NCI-H345 treated with DMSO at 0.1 percent for 48 hours (cell line): ENCODE results near the gene STOX2.

ENCODE experiments used
- DNase-seq: peaks from one replicate; lab custom pipeline; 2025; ENCODE audit not compliant: unreplicated experiment; lab: John Stamatoyannopoulos, UW

The STOX2 gene

GRCh38 chr4:183986291-183986970 is 81.3 kb downstream of the STOX2 start:
- DNase-seq, result no peak

DNA sequence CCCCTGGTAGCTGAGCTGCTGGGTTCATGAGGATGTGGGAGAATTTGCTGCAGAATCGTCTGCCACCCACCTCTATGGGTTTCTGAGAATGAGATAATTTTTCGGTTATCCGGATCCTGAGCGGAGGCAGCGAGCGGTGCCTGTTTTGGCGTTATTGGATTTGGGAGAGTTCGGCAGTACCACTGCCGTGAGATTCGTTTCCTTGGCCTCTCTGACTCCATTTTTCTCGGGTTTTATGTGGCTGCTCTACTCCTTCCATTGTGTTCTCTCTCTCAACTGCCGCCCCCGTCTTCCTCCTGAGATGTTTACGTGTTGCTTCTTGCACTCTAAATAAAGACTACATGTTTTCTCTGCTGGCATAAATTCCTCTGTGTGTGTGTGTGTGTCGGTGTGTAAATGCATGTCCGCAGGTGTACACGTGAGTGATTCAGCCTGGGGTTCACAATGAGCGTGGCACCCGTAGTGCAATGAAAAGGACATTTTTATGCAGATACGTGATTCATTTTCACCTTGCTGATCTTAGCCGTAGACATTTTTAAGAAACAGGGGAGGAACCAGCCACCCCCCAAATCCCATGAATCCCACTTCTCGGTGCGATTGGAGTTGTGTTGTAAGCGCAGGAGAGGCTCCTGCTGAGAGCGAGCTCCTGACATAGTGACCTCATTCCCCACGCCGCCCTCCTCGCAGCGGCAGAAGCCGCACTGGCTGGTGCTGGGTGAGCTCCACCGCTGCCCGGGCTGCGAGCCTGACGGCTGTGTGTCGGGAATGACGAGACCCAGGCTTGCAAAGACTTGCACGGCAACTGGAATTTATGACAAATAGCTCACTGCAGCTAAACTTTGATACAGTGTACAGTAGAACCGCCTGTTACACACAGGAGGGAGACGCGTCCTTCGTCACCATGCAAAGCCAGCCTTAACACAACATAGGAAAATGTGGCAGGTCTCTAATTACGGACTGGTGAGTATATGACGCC is 82.2 kb downstream of the STOX2 start:
- no peak for DNase-seq

- DNase-seq, result no peak
Observed at GRCh38 chr4:183987987-183988392, 82.9 kb downstream of the STOX2 start.

- DNase-seq, result no peak
Observed at GRCh38 chr4:183988874-183989273, 83.8 kb downstream of the STOX2 start.

GRCh38 chr4:183989461-183989860 is 84.4 kb downstream of the STOX2 start:
- no peak for DNase-seq

GRCh38 chr4:183989931-183990330 is 84.8 kb downstream of the STOX2 start:
- DNase-seq, result no peak

GRCh38 chr4:183993676-183994075 is 88.6 kb downstream of the STOX2 start:
- no peak for DNase-seq

GRCh38 chr4:183995570-183995969 is 90.5 kb downstream of the STOX2 start:
- no peak for DNase-seq

DNA sequence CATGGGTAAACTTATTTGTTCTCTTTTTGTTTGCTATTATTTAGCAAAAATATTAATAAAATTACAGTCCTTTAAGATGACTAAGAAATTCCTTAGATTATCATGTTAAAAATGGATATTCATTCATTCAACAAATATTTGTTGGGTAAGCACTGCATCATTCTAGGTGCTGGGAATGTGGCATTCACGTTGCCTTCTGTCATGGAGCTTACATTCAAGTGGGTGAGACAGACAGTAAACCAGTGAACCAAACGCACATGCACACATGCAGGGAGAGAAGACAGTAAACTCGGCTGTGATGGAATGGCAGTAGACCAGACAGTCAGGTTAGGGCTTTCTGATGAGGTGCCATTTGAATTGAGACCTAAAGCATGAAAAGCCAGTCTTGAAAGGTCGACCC is 91.8 kb downstream of the STOX2 start:
- no peak for DNase-seq

- no peak for DNase-seq
Observed at GRCh38 chr4:183999435-183999834, 94.3 kb downstream of the STOX2 start.

DNA sequence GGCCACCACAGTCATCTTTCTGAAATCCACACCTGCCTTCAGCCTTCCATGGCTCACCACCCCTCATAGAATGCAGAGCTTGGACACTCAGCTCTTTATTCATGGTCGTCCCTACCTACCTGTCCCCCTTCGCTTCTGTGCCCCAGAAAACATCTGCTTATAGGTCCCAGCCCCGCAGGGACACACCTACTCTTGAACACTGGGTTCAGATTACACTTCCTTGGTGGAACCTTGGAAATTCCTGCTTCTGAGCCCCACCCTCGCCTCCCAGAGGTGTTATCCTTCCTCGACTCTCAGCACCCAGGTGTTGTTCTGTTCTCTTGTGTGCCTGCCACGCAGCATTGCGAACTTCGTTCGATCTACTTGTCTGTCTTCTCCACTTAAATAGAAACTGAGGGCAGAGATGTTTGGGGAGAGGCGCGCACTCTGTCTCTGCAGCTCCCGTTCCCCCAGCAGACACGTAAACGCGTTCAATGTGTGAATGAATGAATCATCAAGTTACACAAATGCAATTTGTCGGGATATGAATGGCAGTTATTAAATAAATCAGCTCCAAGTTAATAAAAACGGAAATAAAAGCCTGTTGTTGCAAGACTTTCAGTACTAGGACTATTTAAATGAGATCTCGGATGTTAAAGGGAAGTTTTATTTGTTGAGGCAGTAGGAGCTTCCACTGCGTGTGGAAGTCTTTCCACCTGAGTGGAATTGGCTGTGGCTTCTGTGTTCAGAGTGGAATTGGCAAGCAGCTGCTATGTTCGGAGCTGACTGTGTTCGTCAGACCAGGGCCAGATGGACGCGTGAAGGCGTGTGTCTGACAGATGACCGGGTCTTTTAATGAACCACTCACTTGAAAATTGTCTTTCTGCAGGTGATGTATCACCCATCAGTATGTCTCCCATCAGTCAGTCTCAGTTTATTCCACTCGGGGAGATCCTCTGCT is 95.6 kb downstream of the STOX2 start:
- DNase-seq, result no peak

- DNase-seq, result no peak
Observed at GRCh38 chr4:184003433-184003832, 98.3 kb downstream of the STOX2 start.

GRCh38 chr4:184007891-184008290 is 102.8 kb downstream of the STOX2 start:
- DNase-seq, result no peak

DNA sequence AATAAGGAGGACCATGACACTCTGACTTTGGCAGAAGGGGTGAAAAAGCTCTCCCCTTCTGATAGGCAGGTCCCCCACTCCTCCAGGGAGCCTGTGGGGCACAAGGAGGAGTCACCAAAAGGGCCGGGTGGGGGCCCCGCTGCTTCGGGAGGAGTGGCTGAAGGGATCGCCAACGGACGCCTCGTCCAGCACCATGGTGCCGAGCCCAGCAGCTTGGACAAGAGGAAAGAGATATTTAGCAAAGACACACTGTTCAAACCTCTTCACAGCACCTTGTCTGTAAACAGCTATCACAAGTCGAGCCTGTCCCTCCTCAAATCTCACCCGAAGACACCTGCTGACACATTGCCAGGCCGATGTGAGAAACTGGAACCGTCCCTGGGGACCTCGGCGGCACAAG is 105.6 kb downstream of the STOX2 start:
- no peak for DNase-seq

- no peak for DNase-seq
Observed at GRCh38 chr4:184011826-184012380, 106.8 kb downstream of the STOX2 start.

- DNase-seq, result no peak
Observed at GRCh38 chr4:184012937-184013336, 107.8 kb downstream of the STOX2 start.

- no peak for DNase-seq
Observed at GRCh38 chr4:184014301-184014700, 109.2 kb downstream of the STOX2 start.

DNA sequence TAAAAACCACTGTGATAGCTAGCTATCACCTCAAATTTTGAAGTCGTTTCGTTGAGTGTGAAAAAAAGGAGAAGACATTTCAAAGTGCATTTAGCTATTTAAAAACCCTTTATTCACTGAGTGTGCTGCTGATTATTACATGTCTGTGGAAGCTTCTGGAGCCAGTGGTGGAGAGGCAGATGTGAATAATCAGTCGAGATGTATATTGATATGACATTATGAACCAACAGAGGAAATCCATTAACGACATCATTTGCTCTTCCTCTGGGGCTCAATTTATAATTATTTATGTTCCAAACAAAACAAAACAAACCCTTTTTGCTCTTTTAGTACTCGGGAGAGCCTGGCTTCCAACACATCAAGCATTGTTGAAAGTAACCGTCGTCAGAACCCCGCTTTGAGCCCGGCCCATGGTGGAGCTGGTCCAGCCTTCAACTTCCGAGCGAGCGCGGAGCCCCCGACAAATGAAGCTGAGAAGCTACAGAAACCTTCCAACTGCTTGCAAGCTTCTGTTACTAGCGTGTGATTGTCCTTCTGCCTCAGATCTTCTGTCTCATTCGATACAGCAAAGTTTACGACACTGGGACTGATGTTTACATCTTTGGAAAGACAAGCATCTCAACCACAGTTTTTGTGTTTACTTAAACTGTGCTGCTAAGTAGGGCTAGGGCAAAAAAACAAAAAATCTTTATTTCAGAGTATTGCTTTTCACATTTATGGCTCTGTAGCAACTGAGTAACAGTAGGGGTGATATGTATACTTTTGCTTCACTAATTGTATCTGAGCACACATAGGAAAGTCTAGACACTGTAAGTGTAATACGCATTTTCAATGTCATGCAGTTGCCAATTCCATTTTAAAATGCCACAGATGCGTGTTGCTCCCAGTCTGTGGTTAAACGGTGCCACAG is 111.9 kb downstream of the STOX2 start:
- DNase-seq, result no peak

DNA sequence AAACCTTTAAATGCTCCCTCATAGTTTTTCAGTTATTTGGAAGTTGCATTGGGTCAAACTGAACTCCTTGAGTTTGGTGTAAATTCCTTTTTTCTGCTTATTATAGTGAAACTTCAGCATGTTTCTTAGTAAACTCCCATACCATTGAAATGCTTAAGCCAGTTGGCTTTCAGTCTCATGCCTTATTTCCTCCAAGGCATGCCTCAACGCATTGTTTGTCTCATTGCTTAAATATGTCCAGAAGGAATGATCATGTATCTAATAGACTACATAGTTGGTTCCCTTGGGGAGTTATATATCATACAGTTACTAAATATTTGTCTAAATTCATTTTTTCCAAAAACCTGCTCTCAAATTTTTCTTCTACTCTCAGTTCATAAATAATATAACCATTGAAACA is 114.0 kb downstream of the STOX2 start:
- no peak for DNase-seq
